Fibroblast of villous mesenchyme (primary cell): ENCODE results near the gene SULT2A1. TPM values are rescaled to one million over a fixed set of nuclear protein-coding genes. Genes with fewer than 3 reads are reported as not detected.

Source experiments
- DNase-seq: peaks from one replicate; pipeline ENCODE4 v3.0.0-alpha.2; 2010; ENCODE audit warnings: low read depth
- H3K4me3 ChIP-seq: 2 replicates; pipeline ENCODE4 v1.5.1; 2011; ENCODE audit warnings: low read depth, mild to moderate bottlenecking, low read length
- CTCF ChIP-seq: IDR thresholded peaks from 2 replicates; pipeline ENCODE4 v1.5.1; 2012; ENCODE audit warnings: low read depth, mild to moderate bottlenecking, low read length; ENCODE audit not compliant: insufficient read depth
- total RNA-seq: library from RNA; depleted of rRNA; stranded (reverse); fragments of >200 nt; gene quantifications from 2 replicates; pipeline ENCODE4 v1.2.3, GENCODE V29; 2012

Gene SULT2A1
- total RNA-seq, 1 donor = not detected

DNA sequence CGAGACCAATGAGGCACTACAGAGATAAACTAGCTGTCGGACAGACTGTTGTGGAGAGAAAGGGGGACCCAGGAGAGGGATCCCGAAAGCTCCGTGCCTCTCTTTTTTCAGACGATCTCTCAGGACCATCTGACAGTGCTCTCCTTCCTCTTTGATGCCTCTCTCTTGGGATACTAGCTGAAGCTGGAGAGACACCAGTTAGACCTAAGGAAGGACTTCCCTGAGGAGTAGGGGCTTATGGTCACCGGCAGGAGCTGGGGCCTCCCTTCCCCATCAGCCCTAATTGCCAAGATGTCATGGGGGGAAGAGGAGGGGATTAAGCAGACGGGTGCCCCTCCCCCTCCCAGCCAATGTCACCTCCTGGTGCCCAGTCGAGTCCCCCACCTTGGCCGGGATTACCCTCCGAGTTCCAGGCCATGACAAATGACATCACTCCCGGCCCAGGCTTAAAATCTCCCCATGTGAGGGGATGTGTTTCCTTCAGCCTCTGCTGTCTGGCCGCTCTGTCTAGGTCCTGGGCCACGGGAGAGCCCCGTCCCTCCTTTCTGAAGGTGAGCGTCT lies 64.6 kb downstream of the SULT2A1 start, which contains the start of gene CRX:
Gene CRX (plus strand): TSS at position 478 of the 561 bp plus-strand sequence. CDS start 12,507 bp downstream, outside the sequence.
- H3K4me3 ChIP-seq = no peak within 1 kb of the TSS
- DNase-seq = no peak
- no peak for TF ChIP-seq CTCF

Other genes with a start within 250 kb of the SULT2A1 start
- gene EHD2, start 172.9 kb downstream of the SULT2A1 start, total RNA-seq = 144 and 166 TPM in 2 replicates
- gene NOP53, start 140.8 kb downstream of the SULT2A1 start, total RNA-seq = 35.0 and 49.0 TPM in 2 replicates
- 287 and 328 TPM in 2 replicates for gene SELENOW, start 107.6 kb downstream of the SULT2A1 start, total RNA-seq
- gene TPRX1, start 81.8 kb downstream of the SULT2A1 start, total RNA-seq = not detected in 2 replicates
- not detected in 2 replicates for gene CRX, start 64.4 kb downstream of the SULT2A1 start, total RNA-seq
- not detected in 2 replicates for gene TPRX2, start 27.1 kb downstream of the SULT2A1 start, total RNA-seq
- gene BSPH1, start 105.9 kb upstream of the SULT2A1 start, total RNA-seq = not detected in 2 replicates
- gene ELSPBP1, start 108.3 kb upstream of the SULT2A1 start, total RNA-seq = not detected in 2 replicates
- not detected in 2 replicates for gene CABP5, start 157.8 kb upstream of the SULT2A1 start, total RNA-seq
- gene PLA2G4C, start 224.5 kb upstream of the SULT2A1 start, total RNA-seq = 6.8 and 22.5 TPM in 2 replicates